Stomach (tissue), 4 donors: Measurements from ENCODE around the gene GMNC.

Experiments
- CTCF ChIP-seq, 7 experiments: fragments of 450-650 bp in 4 of 7; fragments of 200-600 bp in 3 of 7; sonication (generic) in 3 of 7; IDR thresholded peaks; one replicate each; pipeline ENCODE4 v1.5.1; 2016 to 2019; ENCODE audit warnings: antibody characterized with exemption in 7 of 7, control low read depth in 2 of 7, mild to moderate bottlenecking in 1 of 7
- EP300 ChIP-seq: sonication (generic); formaldehyde crosslinking; IDR thresholded peaks from one replicate; pipeline ENCODE4 v1.6.1; 2017; ENCODE audit warnings: antibody characterized with exemption
- POLR2A ChIP-seq, 4 donors: fragments of 450-650 bp; IDR thresholded peaks; one replicate each; pipeline ENCODE4 v1.6.1; 2016; ENCODE audit warnings: antibody characterized with exemption in 4 of 4, control low read depth in 2 of 4, mild to moderate bottlenecking in 1 of 4, moderate library complexity in 1 of 4
- POLR2AphosphoS5 ChIP-seq, 3 donors: sonication (generic); formaldehyde crosslinking; IDR thresholded peaks; one replicate each; pipeline ENCODE4 v1.6.1; 2016; ENCODE audit warnings: antibody characterized with exemption in 3 of 3

GRCh38 chr3:190825386-190826016 is 37.0 kb downstream of the GMNC start:
- no peak for TF ChIP-seq CTCF (IDR thresholded peaks at IDR 0.05)
- TF ChIP-seq EP300: no peak
- no peak for TF ChIP-seq POLR2AphosphoS5 (IDR thresholded peaks at IDR 0.05)
- no peak for TF ChIP-seq POLR2A (IDR thresholded peaks at IDR 0.05)
